H54 (cell line): ENCODE measurements around the gene BCL2L1.
"Not testable (repeated sequence)": the region's sequence is repeated elsewhere in the genome, so short reads cannot be mapped to it uniquely, and the experiment has no call there.

Source experiments
- DNase-seq: peaks from one replicate; pipeline ENCODE4 v3.0.0; 2011; ENCODE audit warnings: low spot score, mixed read lengths; ENCODE audit not compliant: insufficient read length
- FAIRE-seq: peaks from 3 replicates; lab custom pipeline; 2011; peaks lifted over from hg19 to GRCh38; lab: Jason Lieb, UNC
- POLR2A ChIP-seq: IDR thresholded peaks from 2 replicates; pipeline ENCODE4 v1.6.1; 2011; ENCODE audit warnings: low read depth, mild to moderate bottlenecking, low read length

Gene BCL2L1

DNA sequence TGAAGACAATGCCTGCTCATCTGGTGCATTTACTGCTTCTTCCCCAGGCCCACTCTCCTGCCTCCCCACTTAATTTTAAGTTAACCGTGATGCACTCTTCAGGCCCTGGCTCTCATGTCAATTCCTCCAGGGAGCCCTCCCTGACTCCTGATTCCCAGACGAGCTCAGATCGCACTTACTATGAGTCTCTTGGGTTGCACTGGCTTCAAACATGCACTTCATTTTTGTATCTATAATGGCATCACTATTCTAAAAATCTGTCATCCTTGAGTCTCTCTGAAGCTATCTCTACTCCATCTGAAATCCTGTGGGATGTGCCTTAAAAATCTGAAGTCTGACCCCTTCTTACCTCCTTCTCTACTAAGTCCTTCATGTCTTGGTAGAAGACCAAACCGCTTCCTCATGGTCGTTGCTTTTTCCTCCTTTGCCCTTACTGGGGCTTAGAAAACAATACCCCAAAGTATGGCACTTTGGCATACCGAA is 60.3 kb downstream of the BCL2L1 start:
- TF ChIP-seq POLR2A, result no peak
- no peak for DNase-seq
- FAIRE-seq, result no peak

DNA sequence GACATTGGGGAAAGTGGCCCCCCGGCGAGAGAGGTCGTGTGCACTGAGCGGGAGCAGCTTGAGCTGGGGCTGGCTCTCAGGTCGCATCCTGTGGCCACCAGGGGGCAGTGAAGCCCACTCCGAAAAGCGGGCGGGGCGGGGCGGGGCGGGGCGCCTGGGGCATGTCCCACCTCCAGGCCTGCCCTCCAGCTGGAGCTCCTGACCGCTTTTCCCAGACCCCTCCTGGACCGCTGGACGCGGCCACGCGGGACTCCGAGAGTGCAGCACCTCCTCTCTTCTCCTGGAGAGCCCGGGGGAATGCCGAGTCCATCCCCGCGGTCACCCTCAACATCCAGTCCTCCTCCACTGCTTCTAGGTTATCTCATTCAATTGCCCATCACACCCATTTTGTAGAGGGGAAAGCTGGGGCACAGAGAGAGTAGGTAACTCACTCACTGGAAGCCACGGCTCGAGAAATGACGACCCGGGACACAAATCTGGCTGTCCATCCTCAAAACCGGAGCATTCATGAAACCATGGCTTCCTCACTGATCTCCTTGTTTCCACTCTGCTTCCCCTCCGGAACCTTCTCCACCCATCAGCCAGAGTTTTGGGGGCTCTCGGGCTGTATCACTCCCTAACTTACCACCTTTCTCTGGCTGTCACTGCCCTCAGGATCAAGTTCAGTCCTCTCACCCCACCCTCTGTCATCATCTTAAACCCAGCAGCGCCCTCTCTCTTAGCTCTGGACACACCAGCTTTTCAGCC is 60.9 kb downstream of the BCL2L1 start:
- DNase-seq (peak; percentile 79), FAIRE-seq (no peak)
- TF ChIP-seq POLR2A, result 0 out of 2 replicates have a peak, but pooled peaks have one; percentile 37

DNA sequence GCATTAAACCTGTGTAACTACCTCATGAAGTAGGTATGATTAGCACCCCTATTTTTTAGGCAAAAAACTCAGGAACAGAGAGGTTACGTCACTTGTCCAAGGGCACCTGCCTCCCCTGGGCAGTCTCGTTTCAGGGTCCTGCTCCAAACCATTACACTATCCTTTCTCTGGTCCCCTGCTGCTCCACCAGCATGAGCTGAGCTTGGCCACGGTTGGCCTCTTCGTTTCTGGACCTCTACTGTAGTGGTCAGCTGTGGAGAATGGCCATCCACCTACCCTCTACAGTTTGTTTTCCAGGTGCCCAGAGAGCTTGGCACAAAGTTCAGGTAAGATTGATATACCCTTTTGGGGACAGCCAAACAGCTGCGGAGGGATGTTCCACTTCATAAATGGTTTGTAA is 68.1 kb downstream of the BCL2L1 start:
- FAIRE-seq (no peak), DNase-seq (no peak)
- TF ChIP-seq POLR2A, result no peak

DNA sequence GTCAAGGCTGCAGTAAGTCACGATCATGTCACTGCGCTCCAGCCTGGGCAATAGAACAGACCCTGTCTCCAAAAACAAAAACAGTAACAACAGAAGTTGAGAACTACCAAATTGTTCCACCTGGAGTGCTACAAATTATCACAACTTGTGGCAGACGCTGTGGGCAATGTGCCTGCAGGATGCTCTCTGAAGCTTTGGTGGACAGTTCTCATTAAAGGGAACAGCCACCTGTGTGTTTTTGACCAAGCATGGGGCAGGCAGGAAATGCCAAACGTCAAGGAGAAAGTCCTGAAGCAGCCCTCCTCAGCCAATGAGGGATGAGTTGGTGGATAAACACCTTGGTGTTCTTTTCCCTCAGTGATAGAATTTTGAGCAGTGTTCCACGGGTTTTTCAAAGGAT is 69.1 kb downstream of the BCL2L1 start:
- FAIRE-seq (no peak), DNase-seq (no peak)
- TF ChIP-seq POLR2A, result no peak

DNA sequence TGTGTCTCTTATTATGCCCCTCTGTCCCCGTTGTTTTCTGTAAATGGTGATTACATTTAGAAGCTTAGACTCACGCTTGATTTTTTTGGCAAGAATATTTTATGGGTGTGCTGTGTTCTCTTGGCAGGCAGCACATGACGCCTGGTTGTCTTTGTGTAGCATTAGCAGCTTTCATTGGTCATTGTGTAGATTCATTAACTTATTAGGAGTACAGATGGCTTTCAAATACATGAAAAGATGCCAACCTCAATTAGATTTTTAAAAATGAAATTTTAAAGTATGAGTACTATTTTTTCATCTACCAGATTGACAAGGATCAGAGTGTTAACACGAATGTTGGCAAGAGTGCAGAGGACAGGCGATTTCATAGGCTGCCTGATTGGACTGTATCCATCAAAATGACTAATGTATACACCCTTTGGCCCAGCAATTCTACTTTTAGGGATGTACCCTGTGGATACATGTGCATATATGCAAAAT is 69.7 kb downstream of the BCL2L1 start:
- no peak for TF ChIP-seq POLR2A

DNA sequence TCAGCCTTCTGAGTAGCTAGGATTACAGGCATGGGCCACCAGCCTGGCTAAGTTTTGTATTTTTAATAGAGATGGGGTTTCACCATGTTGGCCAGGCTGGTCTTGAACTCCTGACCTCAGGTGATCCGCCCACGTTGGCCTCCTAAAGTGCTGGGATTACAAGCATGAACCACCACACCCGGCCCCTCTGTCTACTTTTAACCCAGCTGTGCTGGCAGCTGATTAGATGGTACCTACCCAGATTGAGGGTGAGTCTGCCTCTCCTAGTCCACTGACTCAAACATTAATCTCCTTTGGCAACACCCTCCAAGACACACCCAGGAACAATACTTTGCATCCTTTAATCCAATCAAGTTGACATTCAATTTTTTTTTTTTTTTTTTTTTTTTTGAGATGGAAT is 74.6 kb downstream of the BCL2L1 start:
- not testable (repeated sequence) for FAIRE-seq, DNase-seq

More for the DNA sequence above, 69.7 kb downstream of the BCL2L1 start:
- FAIRE-seq (no peak), DNase-seq (no peak)

DNA sequence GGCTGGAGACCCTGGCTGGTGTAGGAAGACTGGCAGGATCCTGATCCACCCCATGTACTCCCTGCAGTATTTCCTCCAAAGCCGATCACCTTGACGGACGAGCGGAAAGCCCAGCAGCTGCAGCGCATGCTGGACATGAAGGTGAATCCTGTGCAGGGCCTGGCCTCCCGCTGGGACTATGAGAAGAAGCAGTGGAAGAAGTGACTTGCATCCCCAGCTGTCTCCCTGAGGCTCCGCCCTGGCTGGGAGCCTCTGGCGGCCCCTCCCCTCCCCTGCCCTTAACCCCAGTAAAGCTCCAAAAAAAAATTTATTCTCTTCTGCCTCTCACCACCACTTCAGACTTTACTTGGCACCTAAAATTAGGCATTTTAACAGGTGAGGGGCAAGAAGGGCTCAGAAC is 78.0 kb downstream of the BCL2L1 start:
- no peak for TF ChIP-seq POLR2A
- DNase-seq, result no peak
- FAIRE-seq, result no peak

DNA sequence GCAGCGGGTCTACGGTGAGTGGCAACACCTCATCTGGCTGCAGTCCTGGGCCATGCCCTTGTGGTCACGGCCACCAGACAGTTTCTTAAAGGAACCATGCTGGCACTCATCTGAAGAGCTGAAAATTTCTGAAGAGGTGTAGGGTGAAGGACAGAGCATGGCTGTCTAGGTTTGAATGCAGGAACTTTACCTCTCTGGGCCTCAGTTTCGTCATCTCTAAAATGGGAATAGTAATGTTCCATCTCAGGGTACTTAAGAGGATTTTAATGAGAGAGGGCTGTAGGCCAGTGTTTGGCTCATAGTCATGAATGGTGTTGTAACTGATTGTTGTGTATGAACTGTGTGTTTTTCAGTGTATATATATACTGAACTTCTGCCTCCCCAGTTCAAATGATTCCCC is 79.1 kb downstream of the BCL2L1 start:
- FAIRE-seq (no peak), DNase-seq (no peak)
- no peak for TF ChIP-seq POLR2A

DNA sequence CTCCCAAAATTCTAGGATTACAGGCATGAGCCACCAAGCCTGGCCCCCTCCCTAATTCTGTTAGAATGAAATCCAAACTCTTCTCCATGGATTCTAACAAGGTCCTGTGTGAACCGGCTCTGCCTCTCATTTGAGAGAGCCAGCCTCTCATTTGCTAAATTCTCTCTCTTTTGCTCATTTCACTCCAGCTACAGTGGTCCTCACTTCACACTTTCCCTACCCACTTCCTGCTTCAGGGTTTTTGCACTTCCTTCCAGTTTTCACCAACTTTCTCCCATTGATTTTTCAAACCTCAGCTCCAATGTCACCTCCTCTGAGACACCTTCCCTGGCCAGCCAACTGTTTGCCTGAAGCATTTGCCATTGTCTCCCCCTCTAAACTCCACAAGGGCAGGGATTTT is 79.8 kb downstream of the BCL2L1 start:
- FAIRE-seq, result no peak
- no peak for TF ChIP-seq POLR2A
- no peak for DNase-seq

DNA sequence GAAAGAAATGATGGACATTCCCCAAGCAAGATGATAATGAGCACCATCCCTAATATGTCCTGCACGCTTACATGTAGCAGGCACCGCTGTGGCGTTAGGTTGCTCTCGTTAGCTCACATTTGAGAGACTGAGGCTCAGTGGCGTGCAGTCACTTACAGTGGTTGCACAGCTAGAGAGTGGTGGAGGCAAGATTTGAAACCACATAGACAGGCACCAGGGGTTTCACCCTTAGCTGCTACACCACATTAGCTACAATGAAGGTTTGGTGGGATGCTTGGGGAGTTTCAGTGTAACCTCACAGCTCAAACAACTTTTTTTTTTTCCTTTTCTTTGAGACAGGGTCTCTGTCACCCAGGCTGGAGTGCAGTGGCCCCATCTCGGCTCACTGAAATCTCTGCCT is 81.3 kb downstream of the BCL2L1 start:
- TF ChIP-seq POLR2A, result no peak
- DNase-seq (no peak), FAIRE-seq (no peak)

DNA sequence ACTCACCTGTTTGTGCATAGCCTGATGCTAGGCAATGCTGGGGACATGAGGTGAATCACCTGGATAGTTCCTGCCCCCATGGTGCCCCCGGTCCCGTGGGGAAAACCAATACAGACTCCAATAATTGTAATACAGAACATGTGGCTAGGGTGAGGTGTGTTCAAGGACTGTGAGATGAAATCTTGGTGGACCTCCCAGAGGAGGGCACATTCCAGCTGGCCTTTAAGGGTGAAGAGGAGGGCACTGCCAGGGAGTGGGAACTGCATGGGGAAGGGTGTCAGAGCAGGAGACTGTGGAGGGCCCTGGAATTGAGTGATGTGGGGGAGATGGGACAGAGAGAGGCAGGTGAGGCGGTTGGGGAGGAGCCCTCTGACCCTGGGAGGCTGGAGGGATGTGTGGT is 82.4 kb downstream of the BCL2L1 start:
- TF ChIP-seq POLR2A, result no peak
- no peak for DNase-seq
- no peak for FAIRE-seq

DNA sequence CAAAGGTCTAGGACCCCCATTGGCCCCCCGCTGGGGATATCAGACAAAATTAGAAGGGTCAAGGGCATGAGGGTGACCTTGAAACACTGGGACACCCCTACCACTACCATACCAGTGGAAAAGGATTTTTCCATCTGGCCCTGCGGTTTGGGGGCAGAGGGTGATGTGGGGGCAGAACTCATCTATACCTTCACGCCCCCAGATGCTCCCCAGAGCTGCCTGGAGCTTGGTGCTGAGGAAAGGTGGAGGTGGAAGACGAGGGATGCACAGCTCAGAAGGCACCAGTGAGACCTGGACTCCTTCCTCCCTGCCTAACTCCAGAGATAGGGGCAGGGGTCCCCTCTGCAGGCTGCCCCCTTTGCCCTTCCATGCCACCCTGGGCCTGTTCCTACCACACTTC is 83.9 kb downstream of the BCL2L1 start:
- FAIRE-seq, result no peak
- no peak for TF ChIP-seq POLR2A
- DNase-seq, result no peak

DNA sequence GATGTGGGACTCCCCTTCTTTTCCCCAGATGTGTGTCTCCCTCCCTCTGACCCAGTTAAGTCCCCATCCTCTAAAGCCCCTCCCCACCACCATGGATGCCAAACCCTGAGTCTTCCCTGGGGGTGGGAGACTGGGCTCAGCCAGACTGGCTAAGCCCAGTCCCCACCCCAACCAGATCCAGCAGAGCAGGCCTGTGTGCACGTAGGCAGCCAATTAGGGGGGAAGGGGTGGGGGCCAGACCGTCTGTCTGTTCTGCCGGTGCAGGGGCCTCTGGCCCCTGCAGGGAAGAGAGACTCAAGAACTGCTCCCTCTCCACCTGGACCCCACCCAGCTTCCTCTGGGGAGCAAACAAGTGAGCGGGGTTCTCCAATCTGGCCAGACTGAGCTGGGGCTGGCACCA is 84.4 kb downstream of the BCL2L1 start:
- FAIRE-seq (no peak), DNase-seq (no peak)
- TF ChIP-seq POLR2A, result no peak

DNA sequence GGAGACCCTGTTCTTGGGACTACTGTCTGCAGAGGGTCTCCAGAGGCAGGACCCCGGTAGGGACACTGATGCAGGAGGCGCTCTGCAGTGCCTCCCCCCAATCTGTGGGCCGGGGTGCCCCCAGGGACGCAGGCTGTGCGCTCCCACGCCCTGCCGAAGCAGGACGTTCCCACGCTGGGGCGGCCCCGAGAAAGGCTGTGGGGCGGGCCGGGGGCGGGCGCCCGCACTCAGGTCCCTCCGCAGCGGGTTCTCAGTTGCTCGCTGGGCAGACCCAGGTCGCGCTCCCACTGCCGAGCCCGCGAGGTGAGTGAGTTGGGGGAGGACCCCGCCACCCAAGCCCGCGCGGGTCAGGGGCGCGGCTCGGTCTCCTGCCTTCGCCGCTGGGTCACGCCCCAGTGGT is 85.0 kb downstream of the BCL2L1 start, which contains the start of gene COX4I2:
Gene COX4I2, plus strand, starts transcription at position 253 of the 400 bp plus-strand sequence. CDS start 1,106 bp downstream, outside the sequence.
- no peak for TF ChIP-seq POLR2A
- FAIRE-seq, result no peak
- DNase-seq, result no peak

DNA sequence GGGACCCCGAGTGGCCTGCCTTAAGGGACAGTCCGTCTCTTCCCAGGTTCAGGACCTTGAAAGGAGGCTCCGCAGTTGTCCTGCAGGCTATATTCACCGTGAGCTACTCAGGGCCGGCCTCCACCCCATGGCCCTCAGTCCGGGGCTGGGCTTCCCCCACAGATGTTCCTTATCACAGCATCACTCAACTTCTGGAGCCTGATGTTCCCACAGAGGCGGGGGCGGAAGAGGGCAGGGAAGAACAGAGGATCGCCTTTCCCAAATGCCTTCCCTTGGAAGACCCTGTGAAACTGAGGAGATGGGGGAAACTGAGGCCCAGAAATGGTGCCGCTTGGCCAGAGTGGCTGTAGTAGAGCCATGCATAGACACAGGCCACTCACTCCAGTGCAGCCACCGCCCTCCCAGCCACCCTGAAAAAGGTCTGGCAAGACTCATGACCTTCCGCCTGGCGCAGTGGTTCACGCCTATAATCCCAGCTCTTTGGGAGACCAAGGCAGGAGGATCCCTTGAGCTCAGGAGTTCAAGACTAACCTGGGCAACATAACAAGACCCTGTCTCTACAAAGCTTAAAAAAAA is 89.2 kb downstream of the BCL2L1 start:
- FAIRE-seq (no peak), DNase-seq (no peak)
- no peak for TF ChIP-seq POLR2A
